GM21619 (cell line): ENCODE results near the gene SPATA3.
"Not testable (repeated sequence)": the region's sequence is repeated elsewhere in the genome, so short reads cannot be mapped to it uniquely, and the experiment has no call there.

Source experiments
- ATAC-seq: cut with Tn5 transposase; IDR thresholded peaks from one replicate; pipeline ENCODE4 v1.9.1; 2021; ENCODE audit not compliant: unreplicated experiment

SPATA3 gene

DNA sequence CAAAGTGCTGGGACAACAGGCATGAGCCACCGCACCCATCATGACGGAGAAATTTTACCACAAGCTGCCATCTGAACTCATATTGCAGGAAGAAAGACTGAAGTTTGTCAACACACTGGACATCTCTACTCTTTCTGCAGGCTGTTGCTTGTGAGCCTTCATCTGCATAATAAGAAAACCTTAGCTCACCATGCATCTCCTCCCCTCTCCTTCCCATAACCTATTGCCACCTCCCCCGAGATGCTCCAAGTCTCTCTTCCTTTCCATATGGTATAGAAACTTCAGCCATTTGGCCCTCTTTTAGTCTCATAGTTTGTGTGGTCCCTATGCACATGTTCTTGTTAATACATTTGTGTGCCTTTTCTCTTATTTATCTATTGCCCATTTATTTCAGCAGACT is 22.3 kb downstream of the SPATA3 start:
- ATAC-seq = no peak

DNA sequence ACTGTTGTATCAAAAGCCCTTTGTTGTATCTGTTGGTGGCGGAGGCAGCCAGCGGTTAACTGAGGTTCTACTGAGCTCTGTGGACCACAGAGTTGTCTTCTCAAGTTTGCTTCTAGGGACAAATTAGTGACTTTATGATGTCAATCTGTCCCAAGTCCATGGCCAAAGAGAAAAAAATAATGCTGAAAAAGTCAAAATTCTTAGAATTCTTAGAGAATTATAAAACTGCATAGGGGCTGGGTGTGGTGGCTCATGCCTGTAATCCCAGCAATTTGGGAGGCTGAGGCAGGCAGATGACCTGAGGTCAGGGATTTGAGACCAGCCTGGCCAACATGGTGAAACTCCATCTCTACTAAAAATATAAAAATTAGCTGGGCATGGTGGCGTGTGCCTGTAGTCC is 29.1 kb downstream of the SPATA3 start:
- ATAC-seq = not testable (repeated sequence)

DNA sequence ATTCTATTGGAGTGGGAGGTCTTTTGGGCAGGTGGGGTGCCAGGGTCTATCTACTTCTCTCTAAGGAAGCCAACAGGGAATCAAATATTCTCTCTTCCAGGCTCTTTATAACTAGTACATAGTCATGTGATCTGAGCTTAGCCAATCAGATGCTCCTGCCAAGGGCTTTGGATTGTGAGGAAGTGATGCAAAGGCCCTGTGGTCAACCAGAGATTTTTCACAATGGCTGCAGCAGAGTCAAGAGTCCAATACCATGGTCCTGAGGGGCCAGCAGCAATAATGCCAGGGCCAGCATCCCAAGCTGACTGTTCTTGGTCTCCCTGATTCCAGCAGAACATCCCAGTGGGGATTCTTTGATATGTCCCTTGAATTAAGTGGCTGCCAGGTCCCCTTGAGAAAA is 33.0 kb downstream of the SPATA3 start:
- ATAC-seq = no peak

DNA sequence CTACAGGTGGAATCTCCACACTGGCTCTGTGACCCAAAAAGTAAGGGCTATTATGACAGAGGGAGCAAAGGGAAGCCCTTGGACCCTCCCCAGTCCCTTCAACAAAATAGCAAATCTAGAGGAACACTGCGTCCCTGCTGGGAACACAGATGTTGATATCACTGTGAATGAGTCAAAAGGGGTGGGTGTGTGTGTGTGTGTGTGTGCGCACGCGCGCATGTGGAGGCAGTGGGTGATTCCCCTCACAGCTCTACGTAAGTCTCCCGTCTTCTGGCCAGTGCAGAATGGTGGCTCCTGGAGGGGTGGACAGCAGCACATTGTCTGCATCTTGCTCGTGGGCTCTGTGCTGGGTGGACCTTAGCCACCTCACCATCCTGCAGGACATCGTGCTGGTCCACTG is 33.6 kb downstream of the SPATA3 start:
- no peak for ATAC-seq

DNA sequence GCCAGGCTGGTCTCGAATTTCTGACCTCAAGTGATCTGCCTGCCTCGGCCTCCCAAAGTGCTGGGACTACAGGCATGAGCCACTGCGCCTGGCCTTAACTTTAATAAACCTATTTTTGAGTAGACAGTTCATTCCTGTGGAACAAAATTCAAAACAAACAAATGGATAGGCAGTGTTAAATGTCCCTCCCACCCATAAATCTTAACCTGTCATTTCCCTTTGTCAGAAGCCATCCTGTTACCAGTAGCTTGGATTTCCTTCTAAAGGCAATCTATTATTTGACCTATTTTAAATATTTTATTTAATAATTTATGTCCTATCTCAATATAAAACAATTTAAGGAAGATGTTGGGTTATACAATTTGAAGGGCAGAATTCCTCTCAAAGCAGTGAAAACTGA is 34.8 kb downstream of the SPATA3 start:
- ATAC-seq = no peak

DNA sequence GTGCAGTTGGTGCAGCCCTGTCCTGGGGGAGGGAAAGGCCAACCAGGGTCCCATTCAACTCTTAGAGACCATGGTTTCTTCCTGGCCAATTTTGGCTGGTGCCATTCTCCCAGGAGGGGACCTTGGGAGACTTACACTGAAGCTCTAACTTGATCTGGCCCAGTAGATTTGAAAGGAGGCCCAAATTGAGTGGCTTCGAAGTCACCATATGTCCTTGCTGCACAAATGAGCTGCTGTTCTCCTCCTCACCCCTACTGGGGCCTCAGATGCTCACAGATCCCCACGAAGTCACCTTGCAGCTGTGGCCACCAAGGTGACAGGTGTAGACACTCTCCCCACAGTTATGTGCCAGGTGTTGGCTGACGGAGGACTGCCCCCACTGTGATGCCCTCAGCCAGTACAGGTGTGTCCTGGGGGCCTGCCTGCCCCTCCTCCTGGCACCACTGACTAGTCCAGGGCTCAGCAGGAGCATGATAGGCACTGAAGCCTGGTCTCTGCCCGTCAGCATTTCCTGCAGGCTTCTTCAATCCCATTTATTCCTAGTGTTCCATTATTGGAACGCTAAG is 36.7 kb downstream of the SPATA3 start:
- ATAC-seq = no peak

DNA sequence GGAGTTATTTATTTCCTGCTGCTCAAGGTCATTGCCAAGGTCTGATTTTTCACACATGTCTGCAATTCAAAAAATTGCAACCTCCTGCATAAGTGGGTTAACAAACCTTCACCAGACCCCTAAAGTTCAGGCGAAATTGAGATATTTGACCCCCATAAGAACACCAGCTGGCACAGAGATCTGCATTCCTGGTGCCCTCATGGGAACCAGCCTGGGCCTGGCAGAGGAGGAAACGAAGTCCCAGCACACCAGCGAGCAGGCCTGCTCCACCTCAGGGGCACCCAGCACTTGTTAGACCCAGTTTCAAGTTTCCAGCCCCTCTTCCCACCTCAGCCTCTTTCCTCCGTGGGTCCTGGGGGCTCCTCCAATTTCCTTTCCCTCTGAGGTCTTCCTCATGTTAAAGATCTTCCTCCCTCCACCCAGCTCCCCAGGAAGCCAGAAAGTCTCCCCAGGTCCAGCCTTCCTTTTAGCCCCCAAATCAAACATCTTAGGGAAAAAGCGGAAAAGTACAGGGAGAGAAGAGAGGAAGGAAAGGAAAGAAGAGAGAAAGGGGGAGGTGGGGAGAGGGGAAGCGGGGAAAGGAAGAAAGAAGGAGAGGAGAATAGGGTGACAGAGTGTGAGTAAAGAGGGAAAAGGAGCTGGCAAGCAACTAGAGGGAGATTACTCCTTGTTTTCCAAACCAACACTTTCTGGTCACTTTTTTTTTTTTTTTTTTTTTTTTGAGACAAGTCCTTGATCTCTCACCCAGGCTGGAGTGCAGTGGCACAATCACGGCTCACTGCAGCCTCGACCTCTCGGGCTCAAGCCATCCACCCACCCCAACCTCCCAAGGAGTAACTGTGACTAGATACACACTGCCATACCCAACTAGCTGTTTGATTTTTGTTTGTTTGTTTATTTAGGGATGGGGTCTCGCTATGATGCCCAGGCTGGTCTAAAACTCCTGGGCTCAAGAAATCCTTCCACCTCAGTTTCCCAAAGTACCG is 37.5 kb downstream of the SPATA3 start:
- ATAC-seq = no peak

DNA sequence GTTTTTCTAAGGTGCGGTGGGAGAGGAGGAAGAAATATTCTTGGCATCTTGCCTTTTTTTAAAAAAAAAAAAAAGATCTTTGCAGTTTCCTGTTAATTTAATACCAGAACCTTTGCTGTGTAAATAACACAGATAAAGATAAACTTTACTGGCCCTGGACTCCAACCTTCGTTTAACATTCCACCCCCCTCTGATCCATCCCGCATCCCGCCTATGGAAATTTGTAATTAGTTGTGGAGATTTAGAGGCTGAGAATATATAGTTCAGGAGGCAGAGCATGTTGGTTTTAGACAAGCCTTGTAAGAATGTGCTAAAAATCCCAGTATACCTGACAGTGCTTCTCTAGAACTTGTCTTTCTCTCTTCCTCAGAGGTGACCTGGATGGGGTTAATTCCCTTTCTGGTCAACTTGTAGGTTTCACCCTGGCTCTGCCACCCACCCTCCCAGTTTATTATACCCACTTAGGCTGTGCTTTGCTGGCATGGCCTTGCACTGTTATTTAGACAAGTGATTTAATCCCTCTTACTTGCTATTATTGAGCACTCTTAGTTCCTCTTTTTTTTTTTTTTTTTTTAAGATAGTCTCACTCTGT is 38.5 kb downstream of the SPATA3 start:
- ATAC-seq = no peak

DNA sequence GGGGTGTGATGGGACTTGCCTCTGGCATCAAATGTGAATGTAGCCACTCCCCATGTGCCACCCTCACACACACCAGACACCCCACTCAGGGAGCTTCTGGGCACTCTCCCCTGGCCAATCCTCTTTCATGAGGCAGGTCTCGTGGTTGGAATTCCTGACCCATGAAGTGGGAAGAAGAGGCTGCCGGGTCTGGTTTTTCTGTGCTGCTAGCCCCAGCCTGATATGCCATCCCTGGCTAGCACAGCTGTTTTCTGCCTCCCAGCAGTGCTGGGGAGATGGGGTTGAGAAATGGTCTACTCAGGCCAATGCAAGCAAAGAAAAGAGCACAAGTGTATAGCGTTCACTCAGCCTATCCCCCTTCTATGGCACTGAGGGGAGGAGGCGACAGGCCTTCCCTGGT is 40.2 kb downstream of the SPATA3 start:
- ATAC-seq = no peak

DNA sequence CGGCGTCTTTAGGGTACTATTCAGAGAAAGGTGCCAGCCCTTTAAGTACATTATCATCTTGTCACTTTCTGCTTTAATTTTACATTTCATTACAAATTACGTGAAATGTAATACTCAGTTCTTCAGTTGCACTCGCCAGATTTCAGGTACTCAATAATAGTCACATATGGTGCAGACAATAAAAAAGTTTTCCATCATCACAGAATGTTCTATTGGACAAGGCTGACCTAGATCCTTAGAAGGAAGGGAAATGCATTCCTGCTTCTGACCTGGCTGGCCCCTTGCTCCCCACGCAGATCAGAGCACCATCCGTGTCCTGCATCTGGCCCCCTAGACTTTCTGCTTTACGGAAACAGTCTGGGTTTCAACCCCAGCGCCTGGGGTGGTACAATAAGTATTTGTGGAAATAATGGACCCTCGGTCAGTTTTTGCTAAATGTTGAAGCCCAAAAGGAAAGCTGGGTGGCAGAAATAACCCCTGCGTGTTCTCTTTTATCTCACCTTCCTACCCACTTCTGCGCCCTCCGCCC is 40.7 kb downstream of the SPATA3 start:
- no peak for ATAC-seq

DNA sequence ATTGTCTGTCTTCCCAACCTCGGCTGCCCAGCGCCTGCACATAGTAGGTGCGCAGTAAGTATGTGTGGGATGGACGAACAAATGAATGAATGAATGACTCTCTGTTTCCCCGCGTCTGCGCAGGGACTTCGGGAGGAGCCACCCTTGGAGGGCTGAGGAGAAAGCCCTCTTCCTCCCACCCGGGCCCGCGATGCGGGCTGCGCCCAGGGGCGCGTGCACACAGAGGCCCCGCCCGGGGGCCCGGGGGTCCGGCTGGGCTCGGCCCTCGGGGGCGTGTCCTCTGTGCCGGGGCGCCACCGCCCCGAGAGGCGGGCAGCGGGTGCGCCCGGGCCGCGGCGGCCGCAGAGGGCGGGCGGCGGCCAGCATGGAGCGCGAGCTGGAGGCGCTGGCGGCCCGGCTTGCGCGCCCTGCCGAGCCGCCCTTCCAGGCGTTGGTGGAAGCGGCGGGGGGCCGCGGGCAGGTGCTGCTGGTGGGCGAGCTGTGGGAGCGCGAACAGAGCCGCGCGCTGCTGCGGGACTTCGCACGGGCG is 41.3 kb downstream of the SPATA3 start, which contains the start of gene C2orf72:
TSS of gene C2orf72 (plus strand) at position 322 of the 529 bp plus-strand sequence. CDS start at position 365, 43 bp downstream.
- ATAC-seq = no peak

DNA sequence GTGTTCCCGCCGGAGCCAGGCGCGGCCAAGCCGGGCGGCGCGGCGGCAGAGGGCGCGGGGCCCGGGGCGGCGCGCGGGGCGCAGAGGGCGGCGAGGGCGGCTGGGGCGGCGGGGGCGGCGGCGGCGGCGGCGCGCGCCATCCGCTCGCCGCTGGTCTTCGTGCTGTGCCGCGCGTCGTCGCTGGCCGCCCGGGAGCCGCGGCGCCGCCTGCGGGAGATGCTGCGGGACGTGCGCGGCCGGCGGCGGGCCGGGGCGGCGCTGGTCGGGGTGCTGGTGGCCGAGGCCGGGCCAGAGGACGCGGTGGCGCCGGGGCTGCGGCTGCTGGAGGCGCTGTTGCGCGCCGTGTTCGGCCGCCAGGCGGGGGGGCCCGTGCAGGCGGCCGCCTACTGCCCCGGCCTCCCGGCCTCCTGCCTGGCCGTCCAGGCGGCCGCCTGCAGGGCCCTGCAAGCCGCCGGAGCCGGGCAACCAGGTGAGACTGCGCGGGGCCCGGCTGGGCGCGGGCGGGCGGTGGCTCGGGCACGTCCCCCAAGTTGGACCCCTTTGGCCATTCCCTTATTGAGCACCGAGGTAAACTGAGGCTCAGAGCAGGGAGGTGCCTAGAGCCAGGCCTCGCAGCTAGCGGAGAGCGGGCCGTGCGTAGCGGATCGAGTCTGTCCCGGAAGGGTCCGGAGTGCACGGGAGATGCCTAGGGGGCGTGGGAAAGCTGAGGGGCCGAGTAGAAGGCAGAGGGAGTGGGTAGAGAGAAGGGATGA is 42.0 kb downstream of the SPATA3 start:
- ATAC-seq = no peak

DNA sequence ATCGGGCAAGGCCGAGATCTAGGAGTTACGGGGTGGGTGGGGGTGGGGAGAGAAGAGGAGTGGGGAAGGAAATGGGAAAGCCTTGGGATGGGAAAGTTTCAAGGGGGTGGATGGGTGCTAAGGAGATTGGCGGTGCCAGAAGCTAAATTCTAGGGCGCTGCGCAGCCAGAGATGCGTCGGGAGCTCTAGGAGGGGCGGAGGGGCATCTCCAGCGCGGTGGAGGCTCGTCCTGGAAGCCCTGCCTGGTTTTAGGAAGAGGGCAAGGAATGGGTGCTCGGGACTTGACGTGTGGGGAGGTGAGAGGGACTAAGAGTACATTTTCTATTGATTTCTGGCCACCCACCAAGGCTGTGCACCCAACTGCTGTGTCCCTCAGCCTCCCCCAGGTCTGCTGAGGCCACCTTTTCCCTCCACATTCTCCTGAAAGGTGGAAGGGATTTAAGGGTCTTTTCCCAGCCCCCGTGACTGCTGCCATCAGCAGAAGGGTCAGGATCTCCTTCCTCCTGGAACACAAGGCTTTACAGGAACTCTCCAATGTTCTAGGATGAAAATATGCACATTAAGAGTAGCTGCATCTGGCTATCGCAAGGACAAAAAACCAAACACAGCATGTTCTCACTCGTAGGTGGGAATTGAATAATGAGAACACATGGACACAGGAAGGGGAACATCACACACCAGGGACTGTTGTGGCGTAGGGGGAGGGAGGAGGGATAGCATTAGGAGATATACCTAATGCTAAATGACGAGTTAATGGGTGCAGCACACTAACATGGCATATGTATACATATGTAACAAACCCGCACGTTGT is 42.8 kb downstream of the SPATA3 start:
- no peak for ATAC-seq

DNA sequence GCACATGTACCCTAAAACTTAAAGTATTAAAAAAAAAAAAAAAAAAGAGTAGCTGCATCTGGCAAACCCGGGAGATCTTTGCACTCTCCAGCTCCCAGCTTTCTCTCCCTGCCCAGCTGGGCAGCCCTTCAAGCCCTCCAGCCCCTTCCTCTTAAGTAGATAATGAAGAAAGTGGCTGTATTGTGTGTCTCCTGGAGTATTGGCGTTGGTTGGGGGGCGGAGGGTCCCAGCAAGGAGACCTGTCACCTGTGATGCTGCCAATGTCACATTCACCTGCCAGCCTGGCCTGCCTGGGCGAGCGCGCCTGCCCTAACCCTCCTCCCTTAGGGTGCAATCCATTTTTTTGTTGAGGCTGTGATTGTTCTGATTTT is 43.4 kb downstream of the SPATA3 start:
- ATAC-seq = no peak

DNA sequence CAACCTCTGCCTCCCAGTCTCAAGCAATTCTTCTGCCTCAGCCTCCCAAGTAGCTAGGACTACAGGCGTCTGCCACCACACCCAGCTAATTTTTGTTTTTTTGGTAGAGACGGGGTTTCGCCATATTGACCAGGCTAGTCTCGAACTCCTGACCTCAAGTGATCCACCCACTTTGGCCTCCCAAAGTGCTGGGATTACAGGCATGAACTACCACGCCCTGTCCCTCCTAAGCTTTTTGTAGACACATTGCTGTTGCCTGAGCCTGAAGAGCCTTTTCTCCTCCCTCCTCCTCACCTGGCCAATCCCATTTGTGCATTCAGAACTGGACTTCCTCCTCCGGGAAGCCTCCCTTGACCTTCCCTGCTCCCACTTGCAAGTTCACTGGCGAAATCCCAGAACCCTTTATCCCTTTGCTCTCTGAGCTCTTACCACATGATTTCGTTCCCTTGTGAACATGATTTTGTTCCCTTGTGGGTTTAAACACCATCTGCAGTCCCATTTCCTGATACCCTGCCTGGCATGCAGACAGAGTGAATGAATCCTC is 44.0 kb downstream of the SPATA3 start:
- no peak for ATAC-seq

DNA sequence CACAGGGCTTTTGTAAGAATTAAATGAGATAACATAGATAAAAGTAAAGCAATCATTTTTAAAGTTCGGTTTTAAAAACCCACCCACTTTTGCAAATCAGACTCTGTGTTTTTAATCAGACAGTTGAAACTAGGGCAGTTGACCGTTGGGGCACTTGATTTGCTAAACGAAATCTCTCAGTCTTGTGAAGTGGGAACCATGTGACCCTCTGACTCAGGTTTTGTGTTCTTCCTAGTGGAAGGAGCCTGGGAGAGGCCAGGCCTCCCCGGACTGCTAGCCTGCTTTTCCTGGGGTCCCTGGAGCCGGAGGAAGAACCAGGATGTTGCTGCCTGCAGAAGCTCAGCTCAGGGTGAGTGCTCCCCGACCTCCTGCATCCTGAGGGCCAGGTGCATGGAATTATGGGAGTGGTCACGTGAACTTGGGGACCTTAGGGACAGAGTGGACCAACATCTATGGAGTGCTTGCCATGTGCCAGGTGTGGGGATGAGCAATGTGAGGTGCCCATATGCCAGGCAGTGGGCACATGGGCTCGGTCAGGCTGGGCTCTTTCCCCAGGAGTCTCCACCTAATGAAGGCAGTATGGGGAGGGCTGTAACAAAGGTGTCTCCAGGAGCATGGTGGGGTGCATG is 45.3 kb downstream of the SPATA3 start:
- no peak for ATAC-seq

DNA sequence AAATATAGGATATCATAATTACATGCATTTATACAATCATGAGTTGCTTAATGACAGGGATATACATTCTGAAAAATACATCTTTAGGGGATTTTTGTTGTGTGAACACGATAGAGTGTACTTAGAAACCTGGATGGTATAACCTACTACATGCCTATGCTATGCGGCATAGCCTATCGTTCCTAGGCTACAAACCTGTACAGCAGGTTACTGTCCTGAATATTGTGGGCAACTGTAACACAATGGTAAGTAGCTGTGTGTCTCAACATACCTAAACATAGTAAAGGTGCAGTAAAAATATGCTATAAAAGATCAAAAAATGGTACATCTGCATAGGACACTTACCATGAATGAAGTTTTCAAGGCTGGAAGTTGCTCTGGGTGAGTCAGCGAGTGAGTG is 47.9 kb downstream of the SPATA3 start:
- ATAC-seq = no peak

DNA sequence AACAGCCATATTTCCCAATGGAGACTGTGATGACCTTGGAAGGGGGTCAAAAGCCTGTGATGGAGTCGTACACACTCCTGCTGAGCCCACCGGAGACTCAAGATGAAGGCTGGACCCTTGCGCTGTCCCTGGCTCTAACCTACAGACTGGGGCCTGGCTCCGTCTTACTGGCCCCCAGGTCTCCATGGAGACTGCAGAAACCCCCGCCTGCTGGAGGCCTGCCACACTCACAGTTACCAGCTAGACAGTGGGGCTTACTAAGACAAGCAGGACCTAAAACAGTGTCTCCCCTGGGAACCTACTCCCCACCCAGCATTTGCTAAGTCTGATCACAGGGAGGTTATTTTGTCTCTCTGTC is 51.0 kb downstream of the SPATA3 start:
- no peak for ATAC-seq

DNA sequence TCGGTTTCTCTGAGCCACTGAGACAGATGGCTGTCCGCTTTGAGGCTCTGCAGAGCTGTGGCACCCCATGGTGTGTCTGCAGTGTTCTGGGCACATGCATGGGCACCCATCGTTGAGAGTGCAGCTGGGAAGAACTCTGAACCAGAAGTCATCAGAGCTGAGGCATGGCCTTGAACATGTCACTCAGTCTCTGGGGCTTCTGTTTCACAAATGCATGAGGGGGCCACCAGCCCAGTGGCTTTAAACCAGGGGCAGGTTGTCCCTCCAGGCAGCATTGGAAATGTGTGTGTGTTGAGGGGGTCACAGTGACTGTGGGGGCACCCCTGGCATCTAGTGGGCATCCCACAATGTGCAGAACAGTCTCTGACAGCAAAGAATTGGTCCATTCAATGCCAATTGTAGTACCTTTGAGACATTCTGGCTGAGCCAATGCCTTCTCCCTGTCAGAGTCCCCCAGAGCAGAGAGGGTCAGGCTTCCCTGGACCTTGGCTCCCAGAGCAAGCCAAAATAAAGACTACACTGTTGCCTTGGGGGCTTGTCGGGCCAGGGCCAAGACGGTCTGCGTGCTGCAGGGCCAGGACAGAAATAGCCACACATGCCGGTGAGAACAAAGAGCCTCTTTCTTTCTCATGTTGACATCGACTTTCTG is 51.5 kb downstream of the SPATA3 start:
- ATAC-seq = no peak
